WTC11 (cell line): ENCODE results near the gene SPEF1.

ENCODE experiments used
- CTCF ChIP-seq: fragments of 200-600 bp; IDR thresholded peaks from 2 replicates; pipeline ENCODE4 v1.8.0; 2022; ENCODE audit warnings: antibody characterized with exemption
- ETV6 ChIP-seq: sonication (generic); formaldehyde crosslinking; IDR thresholded peaks from 2 replicates; pipeline ENCODE4 v1.8.1; 2022; ENCODE audit warnings: mild to moderate bottlenecking, missing genetic modification reagents
- NR2C2 ChIP-seq: sonication (generic); formaldehyde crosslinking; IDR thresholded peaks from 2 replicates; pipeline ENCODE4 v1.8.0; 2022; ENCODE audit warnings: mild to moderate bottlenecking, missing genetic modification reagents
- ZBTB21 ChIP-seq: sonication (generic); formaldehyde crosslinking; IDR thresholded peaks from 2 replicates; pipeline ENCODE4 v1.8.1; 2023; ENCODE audit warnings: mild to moderate bottlenecking, missing genetic modification reagents, borderline replicate concordance
- TF ChIP-seq, protein P1 (sequence below): sonication (generic); formaldehyde crosslinking; IDR thresholded peaks from 2 replicates; pipeline ENCODE4 v1.8.1; 2022; ENCODE audit warnings: mild to moderate bottlenecking, moderate library complexity, missing genetic modification reagents
- TF ChIP-seq, protein P2 (sequence below): sonication (generic); formaldehyde crosslinking; IDR thresholded peaks from 2 replicates; pipeline ENCODE4 v1.8.0; 2022; ENCODE audit warnings: mild to moderate bottlenecking, missing genetic modification reagents
- TF ChIP-seq, protein P3 (sequence below): sonication (generic); formaldehyde crosslinking; IDR thresholded peaks from 2 replicates; pipeline ENCODE4 v1.8.1; 2023; ENCODE audit warnings: mild to moderate bottlenecking, missing genetic modification reagents, moderate library complexity
- TF ChIP-seq, protein P4 (sequence below): sonication (generic); formaldehyde crosslinking; IDR thresholded peaks from 2 replicates; pipeline ENCODE4 v1.8.0; 2022; ENCODE audit warnings: mild to moderate bottlenecking, missing genetic modification reagents
- TF ChIP-seq, protein P5 (sequence below): sonication (generic); formaldehyde crosslinking; IDR thresholded peaks from 2 replicates; pipeline ENCODE4 v1.8.1; 2023; ENCODE audit warnings: mild to moderate bottlenecking, missing genetic modification reagents, moderate library complexity

- TF ChIP-seq CTCF (no peak), ETV6 (CRISPR knock-in tag) (no peak), NR2C2 (CRISPR knock-in tag) (no peak), ZBTB21 (no peak)
- TF ChIP-seq, protein P1, sequence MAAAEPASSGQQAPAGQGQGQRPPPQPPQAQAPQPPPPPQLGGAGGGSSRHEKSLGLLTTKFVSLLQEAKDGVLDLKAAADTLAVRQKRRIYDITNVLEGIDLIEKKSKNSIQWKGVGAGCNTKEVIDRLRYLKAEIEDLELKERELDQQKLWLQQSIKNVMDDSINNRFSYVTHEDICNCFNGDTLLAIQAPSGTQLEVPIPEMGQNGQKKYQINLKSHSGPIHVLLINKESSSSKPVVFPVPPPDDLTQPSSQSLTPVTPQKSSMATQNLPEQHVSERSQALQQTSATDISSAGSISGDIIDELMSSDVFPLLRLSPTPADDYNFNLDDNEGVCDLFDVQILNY (CRISPR knock-in tag), result no peak
- TF ChIP-seq, protein P2, sequence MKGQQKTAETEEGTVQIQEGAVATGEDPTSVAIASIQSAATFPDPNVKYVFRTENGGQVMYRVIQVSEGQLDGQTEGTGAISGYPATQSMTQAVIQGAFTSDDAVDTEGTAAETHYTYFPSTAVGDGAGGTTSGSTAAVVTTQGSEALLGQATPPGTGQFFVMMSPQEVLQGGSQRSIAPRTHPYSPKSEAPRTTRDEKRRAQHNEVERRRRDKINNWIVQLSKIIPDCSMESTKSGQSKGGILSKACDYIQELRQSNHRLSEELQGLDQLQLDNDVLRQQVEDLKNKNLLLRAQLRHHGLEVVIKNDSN, result no peak
- TF ChIP-seq, protein P3, sequence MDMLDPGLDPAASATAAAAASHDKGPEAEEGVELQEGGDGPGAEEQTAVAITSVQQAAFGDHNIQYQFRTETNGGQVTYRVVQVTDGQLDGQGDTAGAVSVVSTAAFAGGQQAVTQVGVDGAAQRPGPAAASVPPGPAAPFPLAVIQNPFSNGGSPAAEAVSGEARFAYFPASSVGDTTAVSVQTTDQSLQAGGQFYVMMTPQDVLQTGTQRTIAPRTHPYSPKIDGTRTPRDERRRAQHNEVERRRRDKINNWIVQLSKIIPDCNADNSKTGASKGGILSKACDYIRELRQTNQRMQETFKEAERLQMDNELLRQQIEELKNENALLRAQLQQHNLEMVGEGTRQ (CRISPR knock-in tag), result no peak
- TF ChIP-seq, protein P4, sequence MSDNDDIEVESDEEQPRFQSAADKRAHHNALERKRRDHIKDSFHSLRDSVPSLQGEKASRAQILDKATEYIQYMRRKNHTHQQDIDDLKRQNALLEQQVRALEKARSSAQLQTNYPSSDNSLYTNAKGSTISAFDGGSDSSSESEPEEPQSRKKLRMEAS (CRISPR knock-in tag), result no peak
- TF ChIP-seq, protein P5, sequence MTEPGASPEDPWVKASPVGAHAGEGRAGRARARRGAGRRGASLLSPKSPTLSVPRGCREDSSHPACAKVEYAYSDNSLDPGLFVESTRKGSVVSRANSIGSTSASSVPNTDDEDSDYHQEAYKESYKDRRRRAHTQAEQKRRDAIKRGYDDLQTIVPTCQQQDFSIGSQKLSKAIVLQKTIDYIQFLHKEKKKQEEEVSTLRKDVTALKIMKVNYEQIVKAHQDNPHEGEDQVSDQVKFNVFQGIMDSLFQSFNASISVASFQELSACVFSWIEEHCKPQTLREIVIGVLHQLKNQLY (CRISPR knock-in tag), result no peak
Observed at GRCh38 chr20:3751675-3752385, 29.4 kb downstream of the SPEF1 start.
